AG10803 (cell line): ENCODE measurements around the gene MAN2A2.

Experiments
- DNase-seq: peaks from one replicate; pipeline ENCODE4 v3.0.0; 2010; ENCODE audit warnings: low read depth
- H3K4me3 ChIP-seq: 2 replicates; pipeline ENCODE4 v1.5.1; 2011; ENCODE audit warnings: mild to moderate bottlenecking, low read length, control low read depth
- CTCF ChIP-seq: conservative IDR thresholded peaks from 2 replicates; pipeline ENCODE4 v1.5.1; 2011; ENCODE audit warnings: mild to moderate bottlenecking, low read length, control low read depth, inconsistent platforms

The MAN2A2 gene

GRCh38 chr15:90934256-90934948 lies 31.3 kb downstream of the MAN2A2 start:
- H3K4me3 ChIP-seq: peak overlapping the region; percentile 81
- peak; percentile 78 for DNase-seq
- TF ChIP-seq CTCF: peak; percentile 86

- peak within 1 kb of the TSS; percentile 81 for H3K4me3 ChIP-seq
Measured at GRCh38 chr15:90934949-90935751, 32.0 kb downstream of the MAN2A2 start, which contains the start of gene UNC45A. Gene UNC45A (plus strand): TSS chr15:90935285. CDS start chr15:90935325, 40 bp downstream.

GRCh38 chr15:90936823-90937222 lies 33.7 kb downstream of the MAN2A2 start:
- no peak for DNase-seq
- no peak for TF ChIP-seq CTCF
- H3K4me3 ChIP-seq: no peak overlapping the region

More at GRCh38 chr15:90934949-90935751, 32.0 kb downstream of the MAN2A2 start, which contains the start of gene UNC45A:
- TF ChIP-seq CTCF: no peak
- peak; percentile 73 for DNase-seq

GRCh38 chr15:90938261-90938660 lies 35.2 kb downstream of the MAN2A2 start:
- no peak for DNase-seq
- TF ChIP-seq CTCF: no peak
- H3K4me3 ChIP-seq: no peak overlapping the region

- no peak for DNase-seq
- TF ChIP-seq CTCF: no peak
- H3K4me3 ChIP-seq: no peak overlapping the region
Measured at GRCh38 chr15:90939756-90940155, 36.7 kb downstream of the MAN2A2 start.

GRCh38 chr15:90941038-90941437 lies 37.9 kb downstream of the MAN2A2 start:
- TF ChIP-seq CTCF: no peak
- no peak overlapping the region for H3K4me3 ChIP-seq
- no peak for DNase-seq
